Testis (tissue), 3 donors: ENCODE results near the gene PLCD1. TPM values are rescaled to one million over a fixed set of nuclear protein-coding genes. Genes with fewer than 3 reads are reported as not detected.

Source experiments
- DNase-seq: peaks from one replicate; pipeline ENCODE4 v3.0.0-alpha.2; 2019
- H3K27ac ChIP-seq, 2 donors: fragments of 200-600 bp; sonication (generic); one replicate each; pipeline ENCODE4 v1.5.1; 2019
- H3K27me3 ChIP-seq: fragments of 200-600 bp; sonication (generic); one replicate; pipeline ENCODE4 v1.5.1; 2019
- H3K36me3 ChIP-seq: fragments of 200-600 bp; sonication (generic); one replicate; pipeline ENCODE4 v1.5.1; 2017; ENCODE audit warnings: low read depth; ENCODE audit errors: missing control alignments
- H3K4me1 ChIP-seq: fragments of 200-600 bp; sonication (generic); one replicate; pipeline ENCODE4 v1.5.1; 2019
- H3K4me3 ChIP-seq, 2 donors: fragments of 200-600 bp; sonication (generic); one replicate each; pipeline ENCODE4 v1.5.1; 2017 to 2019
- H3K9me3 ChIP-seq: fragments of 200-600 bp; sonication (generic); one replicate; pipeline ENCODE4 v1.5.1; 2017
- CTCF ChIP-seq, 3 experiments: fragments of 450-650 bp in 2 of 3; fragments of 200-600 bp in 1 of 3; sonication (generic) in 1 of 3; IDR thresholded peaks; one replicate each; pipeline ENCODE4 v1.5.1; 2016 to 2019; ENCODE audit warnings: antibody characterized with exemption in 3 of 3, mild to moderate bottlenecking in 2 of 3, moderate library complexity in 1 of 3
- POLR2A ChIP-seq: fragments of 450-650 bp; IDR thresholded peaks from one replicate; pipeline ENCODE4 v1.6.1; 2017; ENCODE audit warnings: antibody characterized with exemption, mild to moderate bottlenecking, moderate library complexity
- WGBS, 2 donors: methylation state at CpG; one replicate each; pipeline ENCODE4 v1.1.5; 2018; 5-methylcytosine and 5-hydroxymethylcytosine counted together
- intact Hi-C: fragments of 100-400 bp; cut with DNase I; formaldehyde crosslinking; loops from one replicate; pipeline ENCODE4 v1.15.1; 2023; ENCODE audit warnings: low total_unique reads
- polyA plus RNA-seq: library from polyadenylated mRNA; stranded (reverse); fragments of 350-450 nt; fragmentation: Illumina TruSeq; extraction: RNeasy Lipid Tissue Mini Kit (QIAGEN cat#74804); gene quantifications from one replicate; pipeline ENCODE4 v1.2.3, GENCODE V29; 2014; ENCODE audit warnings: low read depth, low replicate concordance; ENCODE audit not compliant: insufficient read depth
- total RNA-seq, 2 donors: library from RNA; depleted of rRNA; stranded (reverse); fragments of >200 nt; gene quantifications; one replicate each; pipeline ENCODE4 v1.2.3, GENCODE V29; 2016

The PLCD1 gene
- total and polyA plus RNA-seq, 3 donors from 2014 or later, result 88.4 to 228 (median 155) TPM

GRCh38 chr3:37987751-37988179, 41.7 kb downstream of the PLCD1 start:
- TF ChIP-seq CTCF (IDR thresholded peaks at IDR 0.05) (no peak), POLR2A (no peak)
- Histone ChIP-seq H3K9me3 (no peaks in the 10 kb centered on the region), H3K27me3 (no peaks in the 10 kb centered on the region), H3K27ac (no peak overlapping the region), H3K4me3 (no peak overlapping the region), H3K36me3 (no peaks in the 10 kb centered on the region), H3K4me1 (no peaks in the 10 kb centered on the region)
- 77 to 89% methylated on average over 3 to 7 of the region's 7 CpGs for WGBS, 2 donors
- intact Hi-C loops, result no loop called here
- DNase-seq, result no peak

- 81% methylated on average over 2 of the region's 2 CpGs; no CpG with 5 or more reads in 1 of the 2 donors for WGBS, 2 donors
- no peaks in the 10 kb centered on the region for H3K4me1 ChIP-seq
- no peaks in the 10 kb centered on the region for H3K27me3 ChIP-seq
- TF ChIP-seq POLR2A (no peak), CTCF (IDR thresholded peaks at IDR 0.05) (no peak)
- no peaks in the 10 kb centered on the region for H3K9me3 ChIP-seq
- DNase-seq, result peak; percentile 11
- no peaks in the 10 kb centered on the region for H3K36me3 ChIP-seq
- intact Hi-C loops, result no loop called here
- H3K4me3 ChIP-seq, result no peak overlapping the region
- no peak overlapping the region for H3K27ac ChIP-seq
These were observed 42.1 kb downstream of the PLCD1 start for GRCh38 chr3:37987315-37987697.

GRCh38 chr3:37986479-37987314, 42.7 kb downstream of the PLCD1 start:
- 78 to 93% methylated on average over 5 to 12 of the region's 12 CpGs for WGBS, 2 donors
- H3K4me1 ChIP-seq, result no peaks in the 10 kb centered on the region
- peak; percentile 4 for DNase-seq
- H3K36me3 ChIP-seq, result no peaks in the 10 kb centered on the region
- intact Hi-C loops, result no loop called here
- TF ChIP-seq POLR2A (no peak), CTCF (IDR thresholded peaks at IDR 0.05) (no peak)
- H3K27me3 ChIP-seq, result no peaks in the 10 kb centered on the region
- H3K4me3 ChIP-seq, result no peak overlapping the region
- H3K9me3 ChIP-seq, result no peaks in the 10 kb centered on the region
- H3K27ac ChIP-seq, result no peak overlapping the region

GRCh38 chr3:37985637-37986320, 43.7 kb downstream of the PLCD1 start:
- peak; percentile 37 for DNase-seq
- TF ChIP-seq POLR2A, result no peak
- no peak for TF ChIP-seq CTCF (IDR thresholded peaks at IDR 0.05)
- Histone ChIP-seq H3K27ac (no peak overlapping the region), H3K9me3 (no peaks in the 10 kb centered on the region), H3K4me1 (no peaks in the 10 kb centered on the region), H3K27me3 (no peaks in the 10 kb centered on the region), H3K36me3 (no peaks in the 10 kb centered on the region), H3K4me3 (no peak overlapping the region)
- WGBS, 2 donors, result 75 to 83% methylated on average over 6 to 8 of the region's 8 CpGs
- intact Hi-C loops, result no loop called here
